HL-60 (cell line): Measurements from ENCODE around the gene SLC17A4.

Experiments used
- DNase-seq, 2 experiments: peaks; one replicate each; pipeline ENCODE4 v3.0.0-alpha.2; 2010 to 2020; ENCODE audit warnings: low read depth in 1 of 2, low spot score in 1 of 2
- H3K27ac ChIP-seq: fragments of 250-450 bp; sonication (Bioruptor Pico); replicated peaks from 2 replicates; pipeline ENCODE4 v1.5.1; 2020; ENCODE audit warnings: mild to moderate bottlenecking, moderate library complexity
- H3K27me3 ChIP-seq: fragments of 250-450 bp; sonication (Bioruptor Pico); 2 replicates; pipeline ENCODE4 v1.5.1; 2021; ENCODE audit warnings: mild to moderate bottlenecking, moderate library complexity; ENCODE audit not compliant: insufficient read depth, poor library complexity, severe bottlenecking
- H3K4me3 ChIP-seq: replicated peaks from 2 replicates; pipeline ENCODE4 v1.5.1; 2011; ENCODE audit warnings: mild to moderate bottlenecking, control low read depth, low read length; ENCODE audit not compliant: insufficient read depth
- CTCF ChIP-seq: IDR thresholded peaks from one replicate; pipeline ENCODE4 v1.5.1; 2011; ENCODE audit warnings: low read length, control low read depth, inconsistent platforms; ENCODE audit not compliant: insufficient read depth
- GABPA ChIP-seq: IDR thresholded peaks from 2 replicates; pipeline ENCODE4 v1.6.1; 2012; ENCODE audit warnings: low read depth
- POLR2AphosphoS5 ChIP-seq: IDR thresholded peaks from 2 replicates; pipeline ENCODE4 v1.6.1; 2012; ENCODE audit warnings: low read depth
- SPI1 ChIP-seq: IDR thresholded peaks from 2 replicates; pipeline ENCODE4 v1.6.1; 2012; ENCODE audit warnings: low read depth, mild to moderate bottlenecking, borderline replicate concordance
- TF ChIP-seq, protein P1 (sequence below): IDR thresholded peaks from 2 replicates; pipeline ENCODE4 v1.6.1; 2012; ENCODE audit warnings: low read depth; ENCODE audit not compliant: insufficient replicate concordance

SLC17A4 gene

GRCh38 chr6:25717866-25718740, 36.4 kb upstream of the SLC17A4 start:
- no peak overlapping the region for H3K4me3 ChIP-seq
- DNase-seq, result peak in 1 of 2 experiments; percentile 2

GRCh38 chr6:25726122-25726911, 28.2 kb upstream of the SLC17A4 start:
- TF ChIP-seq, protein P1, sequence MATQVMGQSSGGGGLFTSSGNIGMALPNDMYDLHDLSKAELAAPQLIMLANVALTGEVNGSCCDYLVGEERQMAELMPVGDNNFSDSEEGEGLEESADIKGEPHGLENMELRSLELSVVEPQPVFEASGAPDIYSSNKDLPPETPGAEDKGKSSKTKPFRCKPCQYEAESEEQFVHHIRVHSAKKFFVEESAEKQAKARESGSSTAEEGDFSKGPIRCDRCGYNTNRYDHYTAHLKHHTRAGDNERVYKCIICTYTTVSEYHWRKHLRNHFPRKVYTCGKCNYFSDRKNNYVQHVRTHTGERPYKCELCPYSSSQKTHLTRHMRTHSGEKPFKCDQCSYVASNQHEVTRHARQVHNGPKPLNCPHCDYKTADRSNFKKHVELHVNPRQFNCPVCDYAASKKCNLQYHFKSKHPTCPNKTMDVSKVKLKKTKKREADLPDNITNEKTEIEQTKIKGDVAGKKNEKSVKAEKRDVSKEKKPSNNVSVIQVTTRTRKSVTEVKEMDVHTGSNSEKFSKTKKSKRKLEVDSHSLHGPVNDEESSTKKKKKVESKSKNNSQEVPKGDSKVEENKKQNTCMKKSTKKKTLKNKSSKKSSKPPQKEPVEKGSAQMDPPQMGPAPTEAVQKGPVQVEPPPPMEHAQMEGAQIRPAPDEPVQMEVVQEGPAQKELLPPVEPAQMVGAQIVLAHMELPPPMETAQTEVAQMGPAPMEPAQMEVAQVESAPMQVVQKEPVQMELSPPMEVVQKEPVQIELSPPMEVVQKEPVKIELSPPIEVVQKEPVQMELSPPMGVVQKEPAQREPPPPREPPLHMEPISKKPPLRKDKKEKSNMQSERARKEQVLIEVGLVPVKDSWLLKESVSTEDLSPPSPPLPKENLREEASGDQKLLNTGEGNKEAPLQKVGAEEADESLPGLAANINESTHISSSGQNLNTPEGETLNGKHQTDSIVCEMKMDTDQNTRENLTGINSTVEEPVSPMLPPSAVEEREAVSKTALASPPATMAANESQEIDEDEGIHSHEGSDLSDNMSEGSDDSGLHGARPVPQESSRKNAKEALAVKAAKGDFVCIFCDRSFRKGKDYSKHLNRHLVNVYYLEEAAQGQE, result no peak
- no peak for TF ChIP-seq GABPA
- TF ChIP-seq POLR2AphosphoS5, result no peak
- TF ChIP-seq SPI1, result no peak
- no peak for TF ChIP-seq CTCF
- no peak for DNase-seq
- no peak overlapping the region for H3K27ac ChIP-seq
- H3K4me3 ChIP-seq, result no peak overlapping the region
- no peaks in the 10 kb centered on the region for H3K27me3 ChIP-seq

More at GRCh38 chr6:25717866-25718740, 36.4 kb upstream of the SLC17A4 start:
- Histone ChIP-seq H3K27ac (no peak overlapping the region), H3K27me3 (no peaks in the 10 kb centered on the region)
- TF ChIP-seq SPI1 (no peak), GABPA (no peak), POLR2AphosphoS5 (no peak), CTCF (peak; percentile 13)
- TF ChIP-seq, protein P1, result no peak

- Histone ChIP-seq H3K4me3 (no peak overlapping the region), H3K27me3 (no peaks in the 10 kb centered on the region), H3K27ac (no peak overlapping the region)
- DNase-seq, result no peak
- TF ChIP-seq, protein P1, result no peak
- no peak for TF ChIP-seq GABPA
- no peak for TF ChIP-seq POLR2AphosphoS5
- no peak for TF ChIP-seq CTCF
- no peak for TF ChIP-seq SPI1
These were observed 27.5 kb upstream of the SLC17A4 start for GRCh38 chr6:25727028-25727427.
